Measurements from ENCODE around the gene TRAPPC2. TPM values are rescaled to one million over a fixed set of nuclear protein-coding genes. Genes with fewer than 3 reads are reported as not detected.

The TRAPPC2 gene
- 10 to 100 TPM; 14.1 to 16.1 TPM for total RNA-seq

DNA sequence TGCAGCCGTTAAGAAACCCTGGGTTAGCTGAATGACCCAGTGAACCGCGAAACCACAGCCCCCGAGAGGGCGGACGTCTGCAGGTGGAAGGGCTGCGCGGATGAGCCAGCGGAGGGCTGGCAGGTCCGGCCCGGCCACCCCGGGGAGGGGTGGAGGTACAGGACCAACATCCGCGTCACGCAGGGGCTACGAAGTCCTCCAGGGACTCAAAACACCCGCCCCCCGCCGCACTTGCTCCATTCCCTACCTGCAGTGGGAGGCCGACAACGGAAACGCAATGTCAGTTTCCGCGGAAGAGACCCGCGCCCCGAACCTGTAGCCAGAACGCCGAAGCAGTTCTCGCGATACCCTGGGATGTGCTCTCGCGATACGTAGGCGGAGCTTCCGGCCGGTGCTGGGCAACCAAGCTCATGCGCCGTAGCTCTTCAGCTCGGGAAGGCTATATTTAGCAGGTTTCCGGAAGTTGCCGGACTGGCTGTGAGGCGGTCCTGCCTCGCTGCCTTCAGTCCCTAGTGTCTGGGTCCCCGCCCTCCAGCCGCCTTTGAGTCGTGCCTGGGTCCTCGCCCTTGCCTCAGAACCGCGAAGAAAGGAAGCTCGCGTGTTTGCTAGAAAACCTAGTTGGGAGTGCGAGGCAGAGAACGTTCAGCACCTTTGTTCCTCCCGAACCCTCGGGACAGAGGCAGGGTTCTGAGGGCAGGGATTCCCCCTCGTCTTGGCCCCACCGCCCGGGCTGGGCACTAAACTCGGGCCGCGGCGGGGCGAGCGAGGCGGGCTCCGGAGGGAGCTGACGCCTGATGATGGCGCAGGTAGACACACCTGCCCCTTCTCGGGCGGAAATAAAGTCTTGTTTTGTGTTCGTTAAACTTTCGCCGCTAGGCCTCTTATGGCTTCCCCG lies at the start of gene TRAPPC2, which contains the start of gene OFD1:
Gene TRAPPC2 (minus strand): TSS at position 343 of the 895 bp plus-strand sequence. CDS start 14,657 bp downstream, outside the sequence.
Gene OFD1 (plus strand): TSS at position 471 of the 895 bp plus-strand sequence. CDS start 324 bp downstream, at position 795.
- intact Hi-C loops (cut with micrococcal nuclease) = loop anchor here (1.0 to 10.0 kb wide), 10 partner anchors 8 to 1603 kb away; partner anchors contain the start of genes FANCB, MOSPD2, PIGA and TCEANC
- Mint-ChIP-seq H3K36me3 (peaks cover 20% of the 10 kb centered on the region), H3K4me1 (ENCODE audit: low read depth) (peaks cover 45% of the 10 kb centered on the region), H3K27me3 (no peaks in the 10 kb centered on the region), H3K27ac (peak within 1 kb of the TSS; percentile 96), H3K4me3 (peak within 1 kb of the TSS; percentile 92), H3K9me3 (no peaks in the 10 kb centered on the region)
- DNase-seq = peak; percentile 93
- POLR2A ChIA-PET = interaction anchor here (0.9 to 3.4 kb wide), 11 partner anchors 8 to 645 kb away, joined by 3 to 23 read pairs (median 6); partner anchors contain the start of genes GEMIN8, RAB9A and TCEANC
- CTCF ChIA-PET = interaction anchor here (0.9 to 1.6 kb wide), 8 partner anchors 9 to 787 kb away, joined by 3 to 5 read pairs (median 4); partner anchors contain the start of genes GEMIN8 and TCEANC

DNA sequence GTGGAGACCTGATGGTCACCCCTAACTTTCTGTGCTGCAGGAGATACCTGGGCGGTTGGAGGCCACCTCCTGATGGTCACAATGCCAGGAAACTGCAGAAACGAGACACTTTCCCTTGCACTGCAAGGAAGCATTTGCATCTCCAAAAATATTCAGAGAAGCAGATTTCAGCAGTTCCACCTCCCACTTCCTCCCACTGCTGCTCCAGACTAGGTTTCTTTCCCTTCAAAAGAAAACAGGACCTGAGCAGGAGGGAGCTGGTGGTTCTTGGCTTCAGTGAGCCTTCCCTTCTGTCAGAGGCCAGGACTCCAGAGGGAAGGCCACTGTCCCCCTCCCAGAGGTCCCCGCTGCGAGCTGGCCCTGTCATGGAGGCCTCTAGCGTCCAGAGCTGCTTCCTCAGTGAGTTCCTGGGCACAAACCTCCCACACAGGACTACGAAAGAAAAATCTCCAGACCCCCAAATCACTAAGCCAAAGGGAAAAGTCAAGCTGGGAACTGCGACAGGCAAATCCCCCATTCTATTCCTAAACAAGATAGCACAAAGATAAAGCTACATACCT lies 46.5 kb upstream of the TRAPPC2 start:
- Mint-ChIP-seq H3K9me3 (no peaks in the 10 kb centered on the region), H3K4me1 (ENCODE audit: low read depth) (peaks cover 6% of the 10 kb centered on the region), H3K4me3 (no peak overlapping the region), H3K36me3 (no peaks in the 10 kb centered on the region), H3K27ac (no peak overlapping the region), H3K27me3 (no peaks in the 10 kb centered on the region)
- ChIA-PET POLR2A (no interaction called here), CTCF (no interaction called here)
- no peak for DNase-seq
- intact Hi-C loops (cut with micrococcal nuclease) = no loop called here

DNA sequence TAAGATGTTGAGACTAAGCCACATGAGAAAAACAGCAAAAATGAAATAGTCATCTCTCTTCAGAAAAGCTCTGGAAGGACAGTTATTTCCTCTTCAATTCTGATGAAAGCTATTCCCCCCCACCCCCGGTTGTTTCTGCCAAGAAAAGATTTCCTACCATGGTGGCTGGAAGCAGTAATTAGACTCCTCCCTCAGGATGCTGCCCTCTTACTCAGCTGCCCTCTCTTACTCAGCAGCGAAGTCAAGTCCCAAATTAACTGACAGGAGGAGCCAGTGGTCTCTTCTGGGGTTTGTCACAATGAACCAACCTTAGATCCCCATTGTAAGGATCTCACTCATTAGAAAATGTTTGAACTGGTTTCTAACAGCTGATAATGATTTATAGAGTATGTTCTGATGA lies 44.5 kb upstream of the TRAPPC2 start:
- Mint-ChIP-seq H3K27ac (peak overlapping the region; percentile 42), H3K27me3 (no peaks in the 10 kb centered on the region), H3K4me1 (ENCODE audit: low read depth) (peaks cover 6% of the 10 kb centered on the region), H3K9me3 (no peaks in the 10 kb centered on the region), H3K4me3 (no peak overlapping the region), H3K36me3 (no peaks in the 10 kb centered on the region)
- DNase-seq = peak; percentile 30
- ChIA-PET POLR2A (no interaction called here), CTCF (interaction anchor here (0.8 kb wide), 1 partner anchor 250 kb away, joined by 3 read pairs; no protein-coding TSS in a partner anchor)
- intact Hi-C loops (cut with micrococcal nuclease) = no loop called here

DNA sequence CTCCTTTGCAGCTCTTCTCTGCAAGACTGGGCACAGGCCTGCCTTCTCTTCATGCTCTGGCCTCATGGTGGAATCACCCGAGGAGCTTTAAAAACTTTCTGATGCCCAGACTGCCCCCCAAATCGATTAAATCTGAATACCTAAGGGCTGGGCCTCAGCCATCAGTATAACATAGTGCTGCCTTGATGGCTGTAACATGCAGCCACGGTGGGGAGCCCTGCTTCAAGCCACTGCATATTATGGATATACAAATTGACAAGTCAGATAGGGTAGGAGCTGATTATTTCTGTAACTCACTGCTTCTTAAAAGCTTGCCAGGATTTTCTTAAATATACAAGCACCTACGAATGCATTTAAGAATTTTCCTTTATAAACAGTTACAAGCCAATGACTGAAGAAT lies 42.0 kb upstream of the TRAPPC2 start:
- Mint-ChIP-seq H3K27ac (no peak overlapping the region), H3K36me3 (peaks cover 1% of the 10 kb centered on the region), H3K4me1 (ENCODE audit: low read depth) (peaks cover 6% of the 10 kb centered on the region), H3K27me3 (no peaks in the 10 kb centered on the region), H3K9me3 (no peaks in the 10 kb centered on the region), H3K4me3 (no peak overlapping the region)
- CTCF ChIA-PET = no interaction called here
- intact Hi-C loops (cut with micrococcal nuclease) = no loop called here
- no peak for DNase-seq
- POLR2A ChIA-PET = no interaction called here

DNA sequence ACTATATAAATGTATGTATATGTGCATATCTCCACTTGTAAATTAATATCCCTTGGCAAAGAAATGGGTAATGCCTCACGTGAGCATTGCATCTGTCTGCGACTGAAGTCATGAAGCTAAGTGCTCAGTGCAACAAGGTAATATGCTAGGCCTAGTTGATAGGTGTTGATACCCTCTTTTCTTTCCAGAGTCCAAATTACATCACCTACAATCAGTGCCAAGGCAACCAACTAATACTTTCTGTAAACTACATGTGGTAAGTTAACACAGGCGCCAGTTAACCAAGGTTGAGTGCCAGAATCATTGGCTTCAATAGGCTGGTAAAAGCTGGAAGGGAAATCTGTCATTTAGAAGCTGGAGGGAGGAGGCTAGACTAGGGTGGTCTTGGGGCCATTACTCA lies 41.4 kb upstream of the TRAPPC2 start:
- POLR2A ChIA-PET = no interaction called here
- CTCF ChIA-PET = no interaction called here
- H3K36me3 Mint-ChIP-seq = peaks cover 1% of the 10 kb centered on the region
- no peak overlapping the region for H3K27ac Mint-ChIP-seq
- H3K9me3 Mint-ChIP-seq = no peaks in the 10 kb centered on the region
- no peak overlapping the region for H3K4me3 Mint-ChIP-seq
- no peaks in the 10 kb centered on the region for H3K27me3 Mint-ChIP-seq
- intact Hi-C loops (cut with micrococcal nuclease) = no loop called here
- peaks cover 6% of the 10 kb centered on the region for H3K4me1 Mint-ChIP-seq (ENCODE audit: low read depth)
- DNase-seq = no peak

DNA sequence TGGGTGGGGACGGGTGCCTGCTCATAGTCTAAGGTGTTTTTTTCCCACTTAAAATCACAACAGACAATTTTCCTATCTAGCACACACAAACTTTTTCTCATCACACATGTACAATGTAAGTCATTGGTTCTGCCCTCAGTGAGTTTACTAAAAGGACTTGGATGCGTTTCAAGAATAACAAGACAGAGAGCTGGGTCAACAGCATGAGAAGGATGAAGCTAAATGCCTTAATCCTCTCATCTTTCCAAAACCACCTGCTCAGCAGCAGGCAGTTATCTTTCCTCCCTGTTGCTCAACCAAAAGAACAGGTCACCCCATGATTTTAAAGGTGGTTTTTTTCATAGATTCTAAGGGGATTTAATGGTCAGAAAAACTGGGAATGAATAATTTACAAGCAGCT lies 40.3 kb upstream of the TRAPPC2 start:
- Mint-ChIP-seq H3K4me1 (ENCODE audit: low read depth) (peaks cover 11% of the 10 kb centered on the region), H3K36me3 (peaks cover 5% of the 10 kb centered on the region), H3K27ac (no peak overlapping the region), H3K27me3 (no peaks in the 10 kb centered on the region), H3K4me3 (no peak overlapping the region), H3K9me3 (no peaks in the 10 kb centered on the region)
- intact Hi-C loops (cut with micrococcal nuclease) = no loop called here
- POLR2A ChIA-PET = no interaction called here
- CTCF ChIA-PET = interaction anchor here (1.0 kb wide), 1 partner anchor 257 kb away, joined by 3 read pairs; no protein-coding TSS in a partner anchor
- no peak for DNase-seq

DNA sequence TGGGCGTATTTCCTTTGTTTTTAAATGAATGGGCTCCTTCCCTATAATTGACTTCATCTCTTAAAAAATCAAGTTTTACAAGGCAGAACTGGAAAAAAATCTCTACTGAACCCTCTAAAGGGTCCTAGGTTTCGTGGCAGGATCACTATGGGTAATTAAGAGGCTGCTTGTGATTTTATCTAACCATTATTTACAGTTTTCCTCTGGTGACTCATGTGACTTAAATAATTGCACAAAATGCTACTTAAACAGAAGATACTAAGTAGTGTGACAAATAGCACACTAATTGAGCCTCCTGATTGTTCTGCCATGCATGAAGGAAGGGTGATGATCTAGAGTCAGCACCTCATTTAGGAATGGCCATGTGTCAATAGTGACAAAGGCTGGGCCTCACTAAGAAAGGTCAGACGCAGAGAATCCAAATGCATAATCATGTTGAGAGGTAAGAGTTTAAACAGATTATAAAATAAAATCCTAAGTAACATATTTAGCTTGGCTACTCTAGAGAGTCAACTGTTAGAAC lies 35.7 kb upstream of the TRAPPC2 start:
- intact Hi-C loops (cut with micrococcal nuclease) = no loop called here
- POLR2A ChIA-PET = no interaction called here
- H3K27me3 Mint-ChIP-seq = no peaks in the 10 kb centered on the region

DNA sequence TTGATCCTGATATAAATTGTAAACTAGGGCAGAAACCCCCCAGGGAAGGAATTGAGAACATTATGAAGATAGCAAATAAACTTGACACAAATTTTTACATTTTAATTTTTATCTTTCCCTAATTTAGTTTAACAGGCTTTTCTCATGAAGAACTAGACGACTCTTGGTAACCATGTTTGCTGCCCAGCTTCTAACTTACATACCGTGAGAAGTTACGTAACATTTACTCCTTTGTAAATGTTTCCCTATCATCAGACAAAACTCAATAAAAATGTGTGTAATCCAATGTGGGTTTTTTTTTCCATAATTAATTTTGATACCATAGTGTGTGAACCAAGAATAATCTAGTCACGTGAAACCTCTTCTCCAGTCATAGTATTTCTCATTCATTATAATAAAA lies 34.5 kb upstream of the TRAPPC2 start:
- Mint-ChIP-seq H3K4me1 (ENCODE audit: low read depth) (peaks cover 5% of the 10 kb centered on the region), H3K27me3 (no peaks in the 10 kb centered on the region), H3K36me3 (peaks cover 19% of the 10 kb centered on the region), H3K9me3 (no peaks in the 10 kb centered on the region), H3K27ac (no peak overlapping the region), H3K4me3 (no peak overlapping the region)
- DNase-seq = no peak
- ChIA-PET POLR2A (no interaction called here), CTCF (no interaction called here)
- intact Hi-C loops (cut with micrococcal nuclease) = no loop called here

More for the DNA sequence above, 35.7 kb upstream of the TRAPPC2 start:
- Mint-ChIP-seq H3K9me3 (no peaks in the 10 kb centered on the region), H3K4me1 (ENCODE audit: low read depth) (peaks cover 5% of the 10 kb centered on the region), H3K36me3 (peaks cover 19% of the 10 kb centered on the region), H3K27ac (no peak overlapping the region), H3K4me3 (no peak overlapping the region)
- CTCF ChIA-PET = no interaction called here
- no peak for DNase-seq

DNA sequence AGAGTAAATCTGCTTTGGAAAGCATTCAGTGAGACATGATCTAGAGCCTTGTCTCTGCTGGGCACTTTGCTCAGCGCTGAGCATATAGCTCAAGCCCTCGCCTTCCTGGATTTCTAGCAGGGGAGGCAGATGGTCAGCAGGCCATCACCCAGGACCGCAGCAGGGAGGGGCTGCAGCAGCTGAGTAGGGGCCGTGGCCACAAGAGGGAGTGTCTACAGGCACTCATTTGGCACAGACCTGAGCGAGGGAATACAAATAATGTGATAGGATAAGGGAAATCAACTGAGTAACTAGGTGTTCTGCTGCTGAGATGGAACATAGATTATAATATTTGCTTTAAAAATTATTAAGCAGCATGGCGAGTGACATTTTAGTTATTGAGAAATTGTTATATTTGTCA lies 30.3 kb upstream of the TRAPPC2 start:
- POLR2A ChIA-PET = no interaction called here
- DNase-seq = no peak
- Mint-ChIP-seq H3K36me3 (peaks cover 22% of the 10 kb centered on the region), H3K9me3 (no peaks in the 10 kb centered on the region), H3K4me1 (ENCODE audit: low read depth) (peaks cover 9% of the 10 kb centered on the region), H3K27me3 (no peaks in the 10 kb centered on the region), H3K4me3 (no peak overlapping the region), H3K27ac (no peak overlapping the region)
- intact Hi-C loops (cut with micrococcal nuclease) = no loop called here
- CTCF ChIA-PET = no interaction called here

DNA sequence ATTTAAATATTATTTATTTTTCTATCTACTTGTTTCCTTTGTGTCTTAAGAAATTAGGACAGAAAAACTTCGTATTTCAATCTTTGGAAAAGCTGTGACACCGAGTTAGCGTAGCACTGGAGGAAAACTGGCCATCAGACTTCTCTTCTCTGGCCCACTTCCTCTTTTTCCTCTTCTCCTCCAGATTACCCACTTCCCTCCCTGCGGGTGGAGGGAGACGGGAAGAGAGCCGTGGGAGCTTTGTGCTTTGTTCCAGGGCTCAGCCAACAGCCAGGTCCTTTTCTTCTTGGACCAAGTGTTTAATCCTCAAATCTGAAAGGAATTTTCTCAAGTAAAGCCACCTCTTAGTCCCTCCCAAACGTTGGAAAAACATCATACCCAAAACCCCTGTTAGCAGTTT lies 29.9 kb upstream of the TRAPPC2 start:
- Mint-ChIP-seq H3K4me1 (ENCODE audit: low read depth) (peaks cover 9% of the 10 kb centered on the region), H3K27me3 (no peaks in the 10 kb centered on the region), H3K27ac (no peak overlapping the region), H3K9me3 (no peaks in the 10 kb centered on the region), H3K4me3 (no peak overlapping the region), H3K36me3 (peaks cover 18% of the 10 kb centered on the region)
- ChIA-PET POLR2A (no interaction called here), CTCF (no interaction called here)
- DNase-seq = no peak
- intact Hi-C loops (cut with micrococcal nuclease) = no loop called here

DNA sequence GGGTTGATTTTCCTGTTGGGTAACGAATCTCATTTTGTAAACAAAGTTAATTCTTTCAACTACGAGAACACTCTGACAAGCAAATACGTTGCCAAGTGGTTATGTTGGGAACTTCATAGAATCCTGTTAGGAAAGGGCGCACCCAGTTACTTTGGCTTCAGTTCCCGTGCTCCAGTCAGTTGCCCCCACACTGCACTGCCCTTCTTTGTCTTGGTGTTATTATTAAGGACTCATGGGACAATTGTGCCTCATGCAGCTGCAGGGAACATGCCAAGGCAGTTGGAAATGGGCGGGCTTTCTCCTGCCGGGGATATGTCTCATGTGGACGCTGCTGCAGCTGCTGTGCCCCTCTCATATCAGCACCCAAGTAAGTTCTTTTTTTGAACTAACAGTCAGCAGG lies 29.1 kb upstream of the TRAPPC2 start:
- H3K27ac Mint-ChIP-seq = no peak overlapping the region
- CTCF ChIA-PET = no interaction called here
- intact Hi-C loops (cut with micrococcal nuclease) = no loop called here
- H3K4me1 Mint-ChIP-seq (ENCODE audit: low read depth) = peaks cover 9% of the 10 kb centered on the region
- peaks cover 16% of the 10 kb centered on the region for H3K36me3 Mint-ChIP-seq
- POLR2A ChIA-PET = no interaction called here
- H3K4me3 Mint-ChIP-seq = no peak overlapping the region
- no peak for DNase-seq
- no peaks in the 10 kb centered on the region for H3K27me3 Mint-ChIP-seq
- H3K9me3 Mint-ChIP-seq = no peaks in the 10 kb centered on the region

DNA sequence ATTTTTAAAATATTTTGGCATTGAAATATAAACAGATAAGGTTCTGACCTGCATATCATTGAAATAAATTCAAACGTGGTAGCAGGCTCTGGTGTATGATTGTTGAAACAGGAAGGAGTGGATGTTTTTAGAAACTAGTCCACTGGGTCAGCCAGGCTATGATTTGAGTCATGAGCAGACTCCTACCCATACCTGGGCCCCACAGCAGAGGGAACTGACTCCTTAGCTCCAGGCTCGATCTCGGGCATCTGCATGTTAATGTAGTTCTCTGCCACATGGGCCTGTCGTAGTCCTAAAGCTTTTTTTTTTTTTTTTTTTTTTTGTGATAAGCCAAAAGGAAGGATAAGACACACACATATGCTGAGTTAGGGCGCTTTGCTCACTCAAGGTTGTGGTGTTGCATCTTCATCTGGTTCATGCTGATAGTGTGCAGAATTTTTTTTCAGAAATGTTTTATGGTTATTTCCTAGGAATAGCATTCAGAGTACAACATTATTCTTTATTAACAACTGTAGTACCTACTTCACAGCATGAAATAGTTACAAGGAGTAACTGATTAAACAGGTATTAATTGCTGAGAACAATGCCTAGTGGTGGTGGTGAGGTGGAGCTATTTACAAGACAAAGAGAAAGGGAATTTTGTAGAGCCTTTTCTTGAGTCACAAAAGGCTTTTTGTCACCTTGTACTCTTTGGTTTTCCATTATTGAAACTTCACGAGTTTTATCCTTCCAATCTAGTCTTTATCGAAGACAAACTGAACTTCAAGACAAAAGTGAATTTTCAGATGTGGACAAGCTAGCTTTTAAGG lies 27.4 kb upstream of the TRAPPC2 start:
- H3K27ac Mint-ChIP-seq = no peak overlapping the region
- intact Hi-C loops (cut with micrococcal nuclease) = no loop called here
- H3K4me1 Mint-ChIP-seq (ENCODE audit: low read depth) = peaks cover 12% of the 10 kb centered on the region
- H3K9me3 Mint-ChIP-seq = no peaks in the 10 kb centered on the region
- H3K36me3 Mint-ChIP-seq = peaks cover 19% of the 10 kb centered on the region
- no peak overlapping the region for H3K4me3 Mint-ChIP-seq
- CTCF ChIA-PET = interaction anchor here (0.6 to 1.6 kb wide), 3 partner anchors 9 to 270 kb away, joined by 3 to 5 read pairs (median 4); no protein-coding TSS in a partner anchor
- POLR2A ChIA-PET = no interaction called here
- DNase-seq = peak; percentile 18
- H3K27me3 Mint-ChIP-seq = no peaks in the 10 kb centered on the region

Data from activated CD4-positive, alpha-beta memory T cell treated with anti-CD3 and anti-CD28 coated beads for 36 hours (primary cell).